ENCODE measurements around the gene EHMT1. TPM values are rescaled to one million over a fixed set of nuclear protein-coding genes. Genes with fewer than 3 reads are reported as not detected.

The EHMT1 gene
- total RNA-seq, 4 donors from 2014 or later, result 77.1 to 149 (median 86.6) TPM

DNA sequence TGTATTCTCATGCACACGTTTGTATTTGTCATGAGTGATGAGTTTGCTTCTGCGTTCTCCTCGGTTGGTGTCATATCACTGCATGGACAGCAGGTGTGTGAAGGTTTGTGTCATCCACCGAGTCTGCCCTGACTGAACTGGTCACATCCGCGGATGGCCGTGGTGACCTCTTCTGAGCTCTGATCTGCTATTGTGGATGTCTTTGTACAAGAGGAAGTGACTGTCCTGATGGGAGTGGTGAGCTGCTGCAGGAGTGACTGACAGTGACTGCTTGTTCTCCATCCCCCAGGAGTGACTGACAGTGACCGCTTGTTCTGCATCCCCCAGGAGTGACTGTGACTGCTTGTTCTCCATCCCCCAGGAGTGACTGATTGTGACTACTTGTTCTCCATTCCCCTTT, 69.9 kb downstream of the EHMT1 start:
- peak in 1 of 2 donors; percentile 35 for DNase-seq (ENCODE audit: low spot score in 2 of 2)
- 83% methylated on average over 8 of the region's 8 CpGs for WGBS
- no peaks in the 10 kb centered on the region for H3K36me3 ChIP-seq
- no peak overlapping the region for H3K4me3 ChIP-seq
- TF ChIP-seq POLR2AphosphoS5 (IDR thresholded peaks at IDR 0.05), result no peak
- TF ChIP-seq, protein P1, sequence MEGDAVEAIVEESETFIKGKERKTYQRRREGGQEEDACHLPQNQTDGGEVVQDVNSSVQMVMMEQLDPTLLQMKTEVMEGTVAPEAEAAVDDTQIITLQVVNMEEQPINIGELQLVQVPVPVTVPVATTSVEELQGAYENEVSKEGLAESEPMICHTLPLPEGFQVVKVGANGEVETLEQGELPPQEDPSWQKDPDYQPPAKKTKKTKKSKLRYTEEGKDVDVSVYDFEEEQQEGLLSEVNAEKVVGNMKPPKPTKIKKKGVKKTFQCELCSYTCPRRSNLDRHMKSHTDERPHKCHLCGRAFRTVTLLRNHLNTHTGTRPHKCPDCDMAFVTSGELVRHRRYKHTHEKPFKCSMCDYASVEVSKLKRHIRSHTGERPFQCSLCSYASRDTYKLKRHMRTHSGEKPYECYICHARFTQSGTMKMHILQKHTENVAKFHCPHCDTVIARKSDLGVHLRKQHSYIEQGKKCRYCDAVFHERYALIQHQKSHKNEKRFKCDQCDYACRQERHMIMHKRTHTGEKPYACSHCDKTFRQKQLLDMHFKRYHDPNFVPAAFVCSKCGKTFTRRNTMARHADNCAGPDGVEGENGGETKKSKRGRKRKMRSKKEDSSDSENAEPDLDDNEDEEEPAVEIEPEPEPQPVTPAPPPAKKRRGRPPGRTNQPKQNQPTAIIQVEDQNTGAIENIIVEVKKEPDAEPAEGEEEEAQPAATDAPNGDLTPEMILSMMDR (IDR thresholded peaks at IDR 0.05), result no peak
- no peak for TF ChIP-seq POLR2A (IDR thresholded peaks at IDR 0.05)
- no peak for TF ChIP-seq EP300 (IDR thresholded peaks at IDR 0.05)
- peaks cover 30% of the 10 kb centered on the region for H3K4me1 ChIP-seq
- H3K27me3 ChIP-seq, result no peaks in the 10 kb centered on the region
- H3K9me3 ChIP-seq, result no peaks in the 10 kb centered on the region
- no peak overlapping the region for H3K27ac ChIP-seq

DNA sequence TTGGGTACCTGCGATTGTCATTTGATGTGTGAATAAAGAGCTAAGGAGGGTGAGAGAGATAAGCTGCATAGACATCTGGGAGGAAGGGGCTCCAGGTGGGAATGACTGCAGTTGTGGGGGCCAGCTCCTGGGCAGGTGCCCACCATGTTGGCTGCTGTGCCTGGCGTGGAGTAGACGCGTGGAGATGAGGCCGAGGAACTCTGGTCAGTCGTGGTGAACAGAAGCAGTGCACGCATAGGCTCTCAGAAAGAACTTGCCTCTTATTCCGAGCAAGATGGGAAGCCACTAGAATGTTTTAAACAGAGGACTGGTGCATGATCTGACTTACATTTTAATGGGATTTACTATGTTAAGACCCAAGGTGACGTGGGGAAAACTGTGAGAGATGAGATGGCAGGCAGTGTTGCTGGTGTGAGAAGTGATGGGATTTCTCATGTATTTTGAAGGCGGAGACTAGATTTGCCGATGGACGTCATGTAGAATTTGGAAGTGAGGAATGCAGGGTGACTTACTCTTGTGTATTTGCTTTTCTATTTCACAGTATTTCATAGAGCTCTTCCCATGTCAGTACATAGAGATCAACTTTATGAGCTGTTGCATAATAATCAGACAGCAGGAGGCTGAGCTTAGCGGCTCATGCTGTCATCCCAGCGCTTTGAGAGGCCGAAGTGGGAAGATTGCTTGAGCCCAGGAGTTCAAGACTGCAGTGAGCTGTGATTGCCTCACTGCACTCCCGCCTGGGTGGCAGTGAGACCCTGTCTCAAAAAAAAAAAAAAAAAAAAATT, 71.1 kb downstream of the EHMT1 start:
- no peak for DNase-seq (ENCODE audit: low spot score in 2 of 2)
- Histone ChIP-seq H3K27ac (no peak overlapping the region), H3K27me3 (no peaks in the 10 kb centered on the region), H3K36me3 (no peaks in the 10 kb centered on the region), H3K9me3 (no peaks in the 10 kb centered on the region), H3K4me1 (peaks cover 34% of the 10 kb centered on the region), H3K4me3 (no peak overlapping the region)
- no peak for TF ChIP-seq POLR2AphosphoS5 (IDR thresholded peaks at IDR 0.05)
- TF ChIP-seq POLR2A (IDR thresholded peaks at IDR 0.05), result no peak
- TF ChIP-seq EP300 (IDR thresholded peaks at IDR 0.05), result no peak
- TF ChIP-seq, protein P1 (IDR thresholded peaks at IDR 0.05), result no peak
- 91% methylated on average over 16 of the region's 16 CpGs for WGBS

DNA sequence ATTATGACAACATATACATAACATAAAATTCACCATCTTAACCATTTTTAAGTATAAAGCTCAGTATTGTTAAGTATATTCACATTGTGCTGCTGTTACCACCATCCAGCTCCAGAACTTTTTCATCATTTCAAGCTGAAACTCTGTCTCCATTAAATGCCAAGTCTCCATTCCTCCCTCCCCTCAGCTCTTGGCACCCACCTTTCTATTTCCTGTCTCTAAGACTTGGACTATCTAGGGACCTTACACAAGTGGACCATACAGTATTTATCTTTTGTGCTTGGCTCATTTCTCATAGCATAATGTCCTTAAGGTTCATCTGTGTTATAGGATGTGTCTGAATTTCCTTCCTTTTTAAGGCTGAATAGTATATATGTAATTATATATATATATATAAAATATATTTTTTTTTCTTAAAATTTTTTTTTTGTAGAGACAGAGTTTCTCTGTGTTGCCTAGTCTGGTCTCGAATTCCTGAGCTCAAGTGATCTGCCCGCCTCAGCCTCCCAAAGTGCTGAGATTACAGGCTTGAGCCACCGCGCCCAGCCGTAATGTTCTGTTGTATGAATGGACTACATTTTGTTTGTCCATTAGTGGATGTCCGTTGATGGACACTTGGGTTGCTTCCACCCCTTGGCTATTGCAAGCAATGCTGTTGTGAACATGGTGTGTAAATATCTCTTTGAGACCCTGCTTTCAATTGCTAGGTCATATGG, 72.3 kb downstream of the EHMT1 start:
- H3K36me3 ChIP-seq, result no peaks in the 10 kb centered on the region
- H3K27me3 ChIP-seq, result no peaks in the 10 kb centered on the region
- WGBS, result 96% methylated on average over 6 of the region's 6 CpGs
- H3K4me1 ChIP-seq, result peaks cover 41% of the 10 kb centered on the region
- no peak for DNase-seq (ENCODE audit: low spot score in 2 of 2)
- no peak overlapping the region for H3K4me3 ChIP-seq
- no peak overlapping the region for H3K27ac ChIP-seq
- H3K9me3 ChIP-seq, result no peaks in the 10 kb centered on the region
- TF ChIP-seq, protein P1 (IDR thresholded peaks at IDR 0.05), result no peak
- TF ChIP-seq POLR2A (IDR thresholded peaks at IDR 0.05) (no peak), EP300 (IDR thresholded peaks at IDR 0.05) (no peak), POLR2AphosphoS5 (IDR thresholded peaks at IDR 0.05) (no peak)

DNA sequence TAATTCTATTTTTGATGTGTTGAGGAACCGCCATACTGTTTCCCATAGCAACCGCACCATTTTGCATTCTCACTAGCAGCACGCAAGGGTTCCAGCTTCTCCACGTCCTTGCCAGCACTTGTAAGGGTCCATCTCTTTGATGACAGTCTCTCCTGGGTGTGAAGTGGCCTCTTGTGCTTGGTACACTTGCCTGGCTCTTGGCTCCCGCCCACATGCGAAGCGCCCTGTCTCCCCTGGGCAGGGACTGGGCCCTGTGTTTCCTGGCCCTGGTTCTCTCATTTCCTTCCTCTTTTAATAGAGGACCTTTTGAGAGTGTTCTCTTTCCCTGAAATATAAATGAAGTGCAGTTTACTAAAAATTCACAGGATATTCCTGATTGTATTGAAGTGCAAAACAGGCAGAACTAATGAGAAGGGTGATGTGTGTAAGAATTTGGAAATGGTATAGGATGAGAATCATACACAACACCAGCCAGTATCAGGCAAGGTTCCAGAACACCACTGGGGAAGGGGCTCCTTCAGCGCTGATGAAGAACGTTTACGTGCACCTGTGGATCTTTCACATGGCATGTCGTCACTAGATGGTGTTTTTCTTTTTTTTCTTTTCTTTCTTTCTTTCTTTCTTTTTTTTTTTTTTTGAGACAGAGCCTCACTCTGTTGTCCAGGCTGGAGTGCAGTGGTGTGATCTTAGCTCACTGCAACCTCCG, 73.0 kb downstream of the EHMT1 start:
- Histone ChIP-seq H3K4me3 (no peak overlapping the region), H3K27ac (no peak overlapping the region), H3K9me3 (no peaks in the 10 kb centered on the region), H3K27me3 (no peaks in the 10 kb centered on the region), H3K36me3 (no peaks in the 10 kb centered on the region), H3K4me1 (peaks cover 41% of the 10 kb centered on the region)
- WGBS, result 79% methylated on average over 12 of the region's 12 CpGs
- DNase-seq (ENCODE audit: low spot score in 2 of 2), result no peak
- no peak for TF ChIP-seq EP300 (IDR thresholded peaks at IDR 0.05)
- TF ChIP-seq POLR2AphosphoS5 (IDR thresholded peaks at IDR 0.05), result no peak
- TF ChIP-seq, protein P1 (IDR thresholded peaks at IDR 0.05), result no peak
- TF ChIP-seq POLR2A (IDR thresholded peaks at IDR 0.05), result no peak
